Transverse colon (tissue), 4 donors: ENCODE results near the gene KDM5A. TPM values are rescaled to one million over a fixed set of nuclear protein-coding genes. Genes with fewer than 3 reads are reported as not detected.
"Not testable (repeated sequence)": the region's sequence is repeated elsewhere in the genome, so short reads cannot be mapped to it uniquely, and the experiment has no call there.

Experiments used
- DNase-seq: peaks from one replicate; pipeline ENCODE4 v3.0.0-alpha.2; 2019
- H3K27ac ChIP-seq, 4 donors: fragments of 200-600 bp; sonication (generic); 2 replicates each; pipeline ENCODE4 v1.5.1; 2016 to 2018; ENCODE audit warnings: inconsistent platforms in 4 of 4
- H3K27me3 ChIP-seq: fragments of 200-600 bp; sonication (generic); 2 replicates; pipeline ENCODE4 v1.5.1; 2017; ENCODE audit warnings: inconsistent platforms
- H3K36me3 ChIP-seq, 4 donors: fragments of 200-600 bp; sonication (generic); 2 replicates each; pipeline ENCODE4 v1.5.1; 2017 to 2019; ENCODE audit warnings: inconsistent platforms in 4 of 4
- H3K4me1 ChIP-seq, 4 donors: fragments of 200-600 bp; sonication (generic); 2 replicates each; pipeline ENCODE4 v1.5.1; 2017 to 2020; ENCODE audit warnings: inconsistent platforms in 4 of 4
- H3K4me3 ChIP-seq, 4 donors: fragments of 200-600 bp; sonication (generic); 1 replicate in 1 of 4; 2 replicates in 3 of 4; pipeline versions ENCODE4 v1.5.1 to v1.6.1; 2017 to 2019; ENCODE audit warnings: inconsistent platforms in 4 of 4
- H3K9me3 ChIP-seq, 2 donors: fragments of 200-600 bp; sonication (generic); 2 replicates each; pipeline ENCODE4 v1.5.1; 2017 to 2019; ENCODE audit warnings: inconsistent platforms in 2 of 2
- CTCF ChIP-seq, 5 experiments: fragments of 200-600 bp in 3 of 5; fragments of 450-650 bp in 2 of 5; sonication (generic) in 3 of 5; IDR thresholded peaks; 1 replicate in 2 of 5; 2 replicates in 3 of 5; pipeline ENCODE4 v1.5.1; 2016 to 2017; ENCODE audit warnings: antibody characterized with exemption in 5 of 5, inconsistent platforms in 3 of 5, mild to moderate bottlenecking in 2 of 5, moderate library complexity in 1 of 5
- EP300 ChIP-seq: sonication (generic); formaldehyde crosslinking; IDR thresholded peaks from one replicate; pipeline ENCODE4 v1.6.1; 2017; ENCODE audit warnings: antibody characterized with exemption, low read depth
- POLR2A ChIP-seq: fragments of 450-650 bp; IDR thresholded peaks from one replicate; pipeline ENCODE4 v1.6.1; 2016; ENCODE audit warnings: antibody characterized with exemption, mild to moderate bottlenecking, moderate library complexity
- POLR2AphosphoS5 ChIP-seq, 3 donors: sonication (generic); formaldehyde crosslinking; IDR thresholded peaks; one replicate each; pipeline ENCODE4 v1.6.1; 2016; ENCODE audit warnings: antibody characterized with exemption in 3 of 3
- WGBS, 2 donors: methylation state at CpG; one replicate each; pipeline ENCODE4 v1.1.5; 2018; ENCODE audit warnings: low coverage in 1 of 2; 5-methylcytosine and 5-hydroxymethylcytosine counted together
- in situ Hi-C, 4 donors: fragments of 200-750 bp; cut with MboI; loops; one replicate each; pipeline versions ENCODE4 v1.15.0 to v1.15.1; 2017; ENCODE audit warnings: low sequenced_read_pairs in 3 of 4, low pct_ligation_motif_present in 1 of 4, low pct_unique_long_range_greater_than_20kb in 1 of 4
- intact Hi-C: fragments of 100-400 bp; cut with DNase I; formaldehyde crosslinking; loops from one replicate; pipeline ENCODE4 v1.15.1; 2023; ENCODE audit warnings: low total_unique reads
- total RNA-seq, 4 donors: library from RNA; depleted of rRNA; stranded (reverse); fragments of >200 nt; gene quantifications; one replicate each; pipeline ENCODE4 v1.1.0, GENCODE V29; 2016

KDM5A gene
- total RNA-seq, 4 donors from 2014 or later = 20.2 to 64.7 (median 51.5) TPM

GRCh38 chr12:343036-343435 is 46.1 kb downstream of the KDM5A start:
- H3K9me3 ChIP-seq = not testable (repeated sequence)

GRCh38 chr12:337039-337438 is 52.1 kb downstream of the KDM5A start:
- TF ChIP-seq EP300 (no peak), POLR2A (no peak), POLR2AphosphoS5 (IDR thresholded peaks at IDR 0.05) (no peak), CTCF (IDR thresholded peaks at IDR 0.05) (no peak)
- peaks cover 0 to 51% (median 16%) of the 10 kb centered on the region in 4 donors for H3K36me3 ChIP-seq

More at GRCh38 chr12:343036-343435, 46.1 kb downstream of the KDM5A start:
- H3K4me3 ChIP-seq, intact Hi-C loops, DNase-seq, H3K27ac ChIP-seq, in situ Hi-C loops, H3K27me3 ChIP-seq, H3K4me1 ChIP-seq: not testable (repeated sequence)
- peaks cover 0 to 35% (median 11%) of the 10 kb centered on the region in 4 donors for H3K36me3 ChIP-seq
- WGBS, 2 donors = 88% methylated on average over 7 of the region's 7 CpGs; no CpG with 5 or more reads in 1 of the 2 donors

GRCh38 chr12:334125-334524 is 55.0 kb downstream of the KDM5A start:
- Histone ChIP-seq H3K4me1 (no peaks in the 10 kb centered on the region), H3K4me3 (no peak overlapping the region), H3K27ac (no peak overlapping the region), H3K36me3 (peaks cover 0 to 57% (median 25%) of the 10 kb centered on the region in 4 donors), H3K9me3 (no peaks in the 10 kb centered on the region), H3K27me3 (no peaks in the 10 kb centered on the region)
- TF ChIP-seq POLR2A (no peak), CTCF (IDR thresholded peaks at IDR 0.05) (no peak), EP300 (no peak), POLR2AphosphoS5 (IDR thresholded peaks at IDR 0.05) (no peak)
- intact Hi-C loops = no loop called here
- in situ Hi-C loops = no loop called here
- WGBS, 2 donors = 88 to 100% methylated on average over 1 of the region's 1 CpG
- no peak for DNase-seq

More at GRCh38 chr12:337039-337438, 52.1 kb downstream of the KDM5A start:
- Histone ChIP-seq H3K9me3 (no peaks in the 10 kb centered on the region), H3K27ac (no peak overlapping the region), H3K4me3 (no peak overlapping the region), H3K27me3 (no peaks in the 10 kb centered on the region), H3K4me1 (peaks cover 0 to 5% (median 2%) of the 10 kb centered on the region in 4 donors)
- intact Hi-C loops (no loop called here), in situ Hi-C loops (no loop called here)
- 67 to 86% methylated on average over 1 to 6 of the region's 6 CpGs for WGBS, 2 donors
- DNase-seq = no peak

GRCh38 chr12:332581-333205 is 56.4 kb downstream of the KDM5A start:
- Histone ChIP-seq H3K4me1 (no peaks in the 10 kb centered on the region), H3K27me3 (no peaks in the 10 kb centered on the region), H3K4me3 (no peak overlapping the region), H3K36me3 (peaks cover 0 to 63% (median 31%) of the 10 kb centered on the region in 4 donors), H3K27ac (no peak overlapping the region), H3K9me3 (no peaks in the 10 kb centered on the region)
- TF ChIP-seq CTCF (IDR thresholded peaks at IDR 0.05) (no peak), EP300 (no peak), POLR2AphosphoS5 (IDR thresholded peaks at IDR 0.05) (no peak), POLR2A (no peak)
- WGBS, 2 donors = 88 to 90% methylated on average over 2 of the region's 2 CpGs
- intact Hi-C loops (no loop called here), in situ Hi-C loops (no loop called here)
- no peak for DNase-seq

GRCh38 chr12:331287-331686 is 57.8 kb downstream of the KDM5A start:
- in situ Hi-C loops = no loop called here
- H3K4me1 ChIP-seq = no peaks in the 10 kb centered on the region
- H3K4me3 ChIP-seq = no peak overlapping the region
- WGBS, 2 donors = 84 to 90% methylated on average over 1 of the region's 1 CpG
- H3K36me3 ChIP-seq = peaks cover 0 to 71% (median 30%) of the 10 kb centered on the region in 4 donors
- H3K9me3 ChIP-seq = no peaks in the 10 kb centered on the region
- H3K27ac ChIP-seq = no peak overlapping the region
- H3K27me3 ChIP-seq = no peaks in the 10 kb centered on the region
- TF ChIP-seq CTCF (IDR thresholded peaks at IDR 0.05) = no peak
- no peak for TF ChIP-seq POLR2A
- no peak for TF ChIP-seq POLR2AphosphoS5 (IDR thresholded peaks at IDR 0.05)
- TF ChIP-seq EP300 = no peak
- intact Hi-C loops = no loop called here
- no peak for DNase-seq
